ENCODE results near the gene CLNK. TPM values are rescaled to one million over a fixed set of nuclear protein-coding genes. Genes with fewer than 3 reads are reported as not detected.

CLNK gene
- total RNA-seq, 1 experiment from 2014 or later: not detected

DNA sequence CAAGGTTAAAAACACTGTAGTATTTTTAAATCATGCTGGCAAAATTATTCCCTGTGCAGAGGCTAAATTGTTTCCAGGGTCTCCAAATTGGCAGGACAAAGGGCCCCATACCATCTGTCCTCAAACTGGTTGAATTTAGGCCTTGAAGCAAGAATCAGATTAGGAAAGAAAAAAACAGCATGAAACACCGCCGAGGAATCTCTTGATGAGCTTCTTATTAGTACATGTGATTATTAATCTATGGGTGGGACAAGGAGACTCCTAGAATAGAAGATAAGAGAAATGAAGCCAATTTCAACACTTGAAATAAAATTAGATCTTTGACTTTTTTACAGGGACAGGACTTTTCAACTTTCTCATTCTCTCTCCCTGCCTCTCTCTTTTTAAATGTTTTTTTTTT, 7.1 kb upstream of the CLNK start:
- no peak overlapping the region for H4K91ac ChIP-seq (ENCODE audit: insufficient read length, low read depth, low read length)
- H3K27me3 ChIP-seq (ENCODE audit: insufficient read depth, low read length): no peaks in the 10 kb centered on the region
- no peak overlapping the region for H2AK5ac ChIP-seq (ENCODE audit: insufficient read length, low read length)
- no peaks in the 10 kb centered on the region for H3K9me3 Mint-ChIP-seq
- H3K27ac Mint-ChIP-seq: no peak overlapping the region
- H3K79me2 ChIP-seq (ENCODE audit: insufficient read depth, low read length): no peaks in the 10 kb centered on the region
- H3K27ac ChIP-seq (ENCODE audit: insufficient read length, low read depth, low read length): no peak overlapping the region
- H3K4me1 ChIP-seq (ENCODE audit: insufficient read depth, low read length): peaks cover 4% of the 10 kb centered on the region; the same call in 1 of the 2 replicates
- WGBS (ENCODE audit: extremely low coverage, insufficient read length, low lambda C conversion rate): no CpG with 5 or more reads among the region's 2 CpGs
- no peak overlapping the region for H3K4me2 ChIP-seq (ENCODE audit: insufficient read depth, insufficient read length, low read length)
- H3K56ac ChIP-seq (ENCODE audit: insufficient read length, low read depth, low read length): no peak overlapping the region
- H3T11ph ChIP-seq (ENCODE audit: low read length): no peak overlapping the region
- no peak overlapping the region for H2BK5ac ChIP-seq (ENCODE audit: insufficient read length, low read length)
- no peaks in the 10 kb centered on the region for H3K23me2 ChIP-seq (ENCODE audit: insufficient read length, low read depth, low read length, poor library complexity, severe bottlenecking)
- no peak overlapping the region for H4K5ac ChIP-seq (ENCODE audit: insufficient read length, low read depth, low read length)
- H2BK12ac ChIP-seq (ENCODE audit: insufficient read length, low read depth, low read length): no peak overlapping the region
- H3K36me3 Mint-ChIP-seq (ENCODE audit: insufficient read depth in 1 of 3, low read depth in 3 of 3): no peaks in the 10 kb centered on the region; a peak in 1 of 7 replicates
- H2BK15ac ChIP-seq (ENCODE audit: low read depth, low read length): no peak overlapping the region
- H3K14ac ChIP-seq (ENCODE audit: insufficient read depth, low read length): no peak overlapping the region
- H2BK120ac ChIP-seq (ENCODE audit: low read depth, low read length, poor library complexity, severe bottlenecking): no peak overlapping the region
- no peak for DNase-seq
- H3K4ac ChIP-seq (ENCODE audit: low read depth, low read length): no peak overlapping the region
- H3K79me1 ChIP-seq (ENCODE audit: insufficient read depth, low read depth, low read length, poor library complexity, severe bottlenecking): no peaks in the 10 kb centered on the region
- TF ChIP-seq, protein P1, sequence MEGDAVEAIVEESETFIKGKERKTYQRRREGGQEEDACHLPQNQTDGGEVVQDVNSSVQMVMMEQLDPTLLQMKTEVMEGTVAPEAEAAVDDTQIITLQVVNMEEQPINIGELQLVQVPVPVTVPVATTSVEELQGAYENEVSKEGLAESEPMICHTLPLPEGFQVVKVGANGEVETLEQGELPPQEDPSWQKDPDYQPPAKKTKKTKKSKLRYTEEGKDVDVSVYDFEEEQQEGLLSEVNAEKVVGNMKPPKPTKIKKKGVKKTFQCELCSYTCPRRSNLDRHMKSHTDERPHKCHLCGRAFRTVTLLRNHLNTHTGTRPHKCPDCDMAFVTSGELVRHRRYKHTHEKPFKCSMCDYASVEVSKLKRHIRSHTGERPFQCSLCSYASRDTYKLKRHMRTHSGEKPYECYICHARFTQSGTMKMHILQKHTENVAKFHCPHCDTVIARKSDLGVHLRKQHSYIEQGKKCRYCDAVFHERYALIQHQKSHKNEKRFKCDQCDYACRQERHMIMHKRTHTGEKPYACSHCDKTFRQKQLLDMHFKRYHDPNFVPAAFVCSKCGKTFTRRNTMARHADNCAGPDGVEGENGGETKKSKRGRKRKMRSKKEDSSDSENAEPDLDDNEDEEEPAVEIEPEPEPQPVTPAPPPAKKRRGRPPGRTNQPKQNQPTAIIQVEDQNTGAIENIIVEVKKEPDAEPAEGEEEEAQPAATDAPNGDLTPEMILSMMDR (conservative IDR thresholded peaks at IDR 0.05): no peak
- H3K27me3 Mint-ChIP-seq (ENCODE audit: low read depth): no peaks in the 10 kb centered on the region
- H3K4me1 Mint-ChIP-seq: peaks cover 3 to 12% of the 10 kb centered on the region in 2 experiments; a peak in 2 of 4 replicates
- H4K20me1 ChIP-seq (ENCODE audit: control insufficient read depth, insufficient read depth, insufficient read length): no peaks in the 10 kb centered on the region
- no peak overlapping the region for H3K18ac ChIP-seq (ENCODE audit: insufficient read length, low read depth, low read length)
- H3K4me3 Mint-ChIP-seq: no peak overlapping the region
- no peak overlapping the region for H3K23ac ChIP-seq (ENCODE audit: insufficient read length, low read depth, low read length)
- H4K8ac ChIP-seq (replicated peaks; ENCODE audit: insufficient read length, low read depth, low read length): no peak overlapping the region
- H3K9me3 ChIP-seq (ENCODE audit: control insufficient read depth, low read depth, low read length): no peaks in the 10 kb centered on the region
- H2AFZ ChIP-seq (ENCODE audit: low read length): no peak overlapping the region
- H3K9ac ChIP-seq (ENCODE audit: extremely low read depth, insufficient read length, low read length): no peak overlapping the region
- no peak overlapping the region for H2BK20ac ChIP-seq (ENCODE audit: low read depth, low read length, poor library complexity, severe bottlenecking)

Measured in H9 (cell line).